HepG2 (cell line): Measurements from ENCODE around the gene SLC23A2. TPM values are rescaled to one million over a fixed set of nuclear protein-coding genes. Genes with fewer than 3 reads are reported as not detected.

ENCODE experiments used
- ATF1 ChIP-seq: IDR thresholded peaks from 2 replicates; pipeline ENCODE4 v1.6.1; 2016; ENCODE audit warnings: mild to moderate bottlenecking, control low read depth
- CCDC6 ChIP-seq: sonication (generic); formaldehyde crosslinking; IDR thresholded peaks from 2 replicates; pipeline ENCODE4 v1.8.1; 2022; ENCODE audit warnings: mild to moderate bottlenecking, missing genetic modification reagents, moderate library complexity
- CHCHD3 ChIP-seq: sonication (generic); formaldehyde crosslinking; IDR thresholded peaks from 2 replicates; pipeline ENCODE4 v1.8.0; 2022; ENCODE audit warnings: mild to moderate bottlenecking, missing genetic modification reagents, moderate library complexity
- DNMT1 ChIP-seq: sonication (generic); formaldehyde crosslinking; IDR thresholded peaks from 2 replicates; pipeline ENCODE4 v1.5.1; 2020; ENCODE audit warnings: mild to moderate bottlenecking, missing genetic modification reagents
- GATA4 ChIP-seq: sonication (generic); IDR thresholded peaks from 2 replicates; pipeline ENCODE4 v1.6.1; 2016; ENCODE audit warnings: antibody characterized with exemption, low read depth, borderline replicate concordance
- HNF4G ChIP-seq, 2 experiments: sonication (generic) in 1 of 2; formaldehyde crosslinking in 1 of 2; IDR thresholded peaks; 2 replicates each; pipeline versions ENCODE4 v1.4.0 to v1.6.1; 2011 to 2020; ENCODE audit warnings: borderline replicate concordance in 2 of 2, low read depth in 2 of 2, mild to moderate bottlenecking in 2 of 2, low read length in 1 of 2, missing genetic modification reagents in 1 of 2, moderate library complexity in 1 of 2
- KDM3A ChIP-seq: IDR thresholded peaks from 2 replicates; pipeline ENCODE4 v1.6.1; 2018; ENCODE audit warnings: low read depth, missing compliant biosample characterization
- KLF13 ChIP-seq: sonication (generic); formaldehyde crosslinking; IDR thresholded peaks from 2 replicates; pipeline ENCODE4 v1.4.0; 2020; ENCODE audit warnings: mild to moderate bottlenecking, missing genetic modification reagents
- MAFF ChIP-seq: IDR thresholded peaks from 2 replicates; pipeline ENCODE4 v1.6.1; 2011; ENCODE audit warnings: low read depth, low read length, improper control_type of control experiment
- MED13 ChIP-seq: sonication (generic); formaldehyde crosslinking; IDR thresholded peaks from 2 replicates; pipeline ENCODE4 v1.5.0; 2020; ENCODE audit warnings: missing genetic modification reagents
- MTA1 ChIP-seq: sonication (generic); formaldehyde crosslinking; IDR thresholded peaks from 2 replicates; pipeline ENCODE4 v1.4.0; 2020; ENCODE audit warnings: missing genetic modification reagents, mild to moderate bottlenecking, borderline replicate concordance
- RFXANK ChIP-seq: IDR thresholded peaks from 2 replicates; pipeline ENCODE4 v1.6.1; 2016
- RFXAP ChIP-seq: sonication (generic); formaldehyde crosslinking; IDR thresholded peaks from 2 replicates; pipeline ENCODE4 v1.4.0; 2020; ENCODE audit warnings: missing genetic modification reagents, borderline replicate concordance
- SKI ChIP-seq: fragments of 450-650 bp; IDR thresholded peaks from one replicate; pipeline ENCODE4 v1.6.1; 2018; ENCODE audit warnings: mild to moderate bottlenecking; ENCODE audit not compliant: partially characterized antibody
- STAG1 ChIP-seq: sonication (generic); formaldehyde crosslinking; IDR thresholded peaks from 2 replicates; pipeline ENCODE4 v1.4.0; 2020; ENCODE audit warnings: missing genetic modification reagents
- YY1 ChIP-seq: IDR thresholded peaks from 2 replicates; pipeline ENCODE4 v1.6.1; 2011; ENCODE audit warnings: low read length, low read depth, moderate library complexity, mild to moderate bottlenecking; ENCODE audit not compliant: insufficient read depth, insufficient replicate concordance
- ZFP36L1 ChIP-seq: sonication (generic); formaldehyde crosslinking; IDR thresholded peaks from 2 replicates; pipeline ENCODE4 v1.8.0; 2022; ENCODE audit warnings: mild to moderate bottlenecking, missing genetic modification reagents, moderate library complexity
- ZNF101 ChIP-seq: sonication (generic); formaldehyde crosslinking; IDR thresholded peaks from 2 replicates; pipeline ENCODE4 v1.4.0; 2020; ENCODE audit warnings: mild to moderate bottlenecking, low read depth, missing genetic modification reagents, borderline replicate concordance
- ZNF446 ChIP-seq: sonication (generic); formaldehyde crosslinking; IDR thresholded peaks from 2 replicates; pipeline ENCODE4 v1.5.0; 2020; ENCODE audit warnings: mild to moderate bottlenecking, missing genetic modification reagents
- ZNF569 ChIP-seq: sonication (generic); formaldehyde crosslinking; IDR thresholded peaks from 2 replicates; pipeline ENCODE4 v1.5.0; 2020; ENCODE audit warnings: mild to moderate bottlenecking, missing genetic modification reagents, moderate library complexity, borderline replicate concordance
- ZNF775 ChIP-seq: sonication (generic); formaldehyde crosslinking; IDR thresholded peaks from 2 replicates; pipeline ENCODE4 v1.4.0; 2020; ENCODE audit warnings: missing genetic modification reagents, mild to moderate bottlenecking, moderate library complexity, borderline replicate concordance
- ZSCAN21 ChIP-seq: sonication (generic); formaldehyde crosslinking; IDR thresholded peaks from 2 replicates; pipeline ENCODE4 v1.8.0; 2022; ENCODE audit warnings: mild to moderate bottlenecking, missing genetic modification reagents, moderate library complexity, borderline replicate concordance
- polyA plus RNA-seq, 8 experiments: library from polyadenylated mRNA; depleted of rRNA in 3 of 8; stranded (reverse) in 7 of 8; unstranded in 1 of 8; fragments of >200 nt; fragmentation: Illumina TruSeq in 4 of 8; extraction: Trizol in 4 of 8; gene quantifications; 2 replicates each; pipeline versions ENCODE4 v1.2.1 to v1.2.3, GENCODE V29; 2011 to 2016; ENCODE audit warnings: low read depth in 4 of 8, missing spikeins in 1 of 8, mixed read lengths in 1 of 8; ENCODE audit not compliant: insufficient read depth in 1 of 8
- total RNA-seq, 5 experiments: library from RNA; depleted of rRNA; stranded (reverse); fragments of >200 nt; fragmentation: Illumina TruSeq; extraction: Trizol; gene quantifications; 2 replicates each; pipeline ENCODE4 v1.2.3, GENCODE V29; 2016; ENCODE audit warnings: low read depth in 1 of 5
- TF ChIP-seq, protein P1 (sequence below): sonication (generic); formaldehyde crosslinking; IDR thresholded peaks from 2 replicates; pipeline ENCODE4 v1.4.0; 2020; ENCODE audit warnings: missing genetic modification reagents
- TF ChIP-seq, protein P2 (sequence below): sonication (generic); formaldehyde crosslinking; IDR thresholded peaks from 2 replicates; pipeline ENCODE4 v1.4.0; 2020; ENCODE audit warnings: mild to moderate bottlenecking, missing genetic modification reagents
- TF ChIP-seq, protein P3 (sequence below): sonication (generic); formaldehyde crosslinking; IDR thresholded peaks from 2 replicates; pipeline ENCODE4 v1.8.1; 2023; ENCODE audit warnings: mild to moderate bottlenecking, missing genetic modification reagents, borderline replicate concordance
- TF ChIP-seq, protein P4 (sequence below): sonication (generic); IDR thresholded peaks from 2 replicates; pipeline ENCODE4 v1.6.1; 2016; ENCODE audit warnings: low read depth, borderline replicate concordance

The SLC23A2 gene
- total and polyA plus RNA-seq, 2 of the 13 experiments (the other 11 are each of a cell fraction or from before 2014, with no cell fraction given) = 42.2 to 51.2 TPM

DNA sequence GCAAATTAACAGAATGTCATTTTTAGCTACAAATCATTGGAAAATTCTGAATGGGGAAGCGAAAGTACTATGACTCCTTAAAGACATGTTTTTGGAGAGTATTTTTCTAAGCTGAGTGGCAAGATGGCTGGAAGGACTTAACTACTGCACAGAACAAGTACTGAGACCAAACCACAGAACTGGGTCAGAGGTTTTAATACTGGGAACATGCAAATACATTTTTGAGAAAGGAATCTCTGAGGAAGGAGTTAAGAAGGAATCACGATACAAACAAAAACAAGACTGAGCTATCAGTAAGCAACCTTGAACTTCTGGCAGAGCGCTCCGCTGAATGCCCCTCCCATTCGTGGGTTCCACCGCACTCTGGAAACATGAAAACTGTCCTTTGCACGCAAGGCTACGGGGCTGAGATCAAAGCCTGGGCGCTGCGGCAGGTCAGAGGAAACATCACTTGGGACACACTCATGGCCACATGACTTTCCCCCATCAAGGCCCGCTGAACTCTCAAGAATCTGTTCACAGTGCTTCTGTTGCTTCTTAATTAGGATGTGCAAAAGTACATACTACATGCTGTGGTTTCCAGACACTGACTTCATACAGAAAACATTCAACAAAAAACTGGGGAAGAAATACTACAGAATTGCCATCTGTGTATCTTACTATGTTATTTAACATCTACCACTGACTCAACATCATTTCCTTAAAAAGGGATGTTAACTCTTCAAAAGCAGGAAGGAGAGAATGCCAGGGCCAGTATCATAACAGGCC, 27.8 kb downstream of the SLC23A2 start (continued):
- TF ChIP-seq, protein P1, sequence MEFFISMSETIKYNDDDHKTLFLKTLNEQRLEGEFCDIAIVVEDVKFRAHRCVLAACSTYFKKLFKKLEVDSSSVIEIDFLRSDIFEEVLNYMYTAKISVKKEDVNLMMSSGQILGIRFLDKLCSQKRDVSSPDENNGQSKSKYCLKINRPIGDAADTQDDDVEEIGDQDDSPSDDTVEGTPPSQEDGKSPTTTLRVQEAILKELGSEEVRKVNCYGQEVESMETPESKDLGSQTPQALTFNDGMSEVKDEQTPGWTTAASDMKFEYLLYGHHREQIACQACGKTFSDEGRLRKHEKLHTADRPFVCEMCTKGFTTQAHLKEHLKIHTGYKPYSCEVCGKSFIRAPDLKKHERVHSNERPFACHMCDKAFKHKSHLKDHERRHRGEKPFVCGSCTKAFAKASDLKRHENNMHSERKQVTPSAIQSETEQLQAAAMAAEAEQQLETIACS (CRISPR knock-in tag) = no peak
- peak; percentile 94 for TF ChIP-seq ZSCAN21 (CRISPR knock-in tag)
- TF ChIP-seq ZNF446 = no peak; the same call in 1 of the 2 replicates
- no peak for TF ChIP-seq KLF13 (CRISPR knock-in tag)
- TF ChIP-seq, protein P2, sequence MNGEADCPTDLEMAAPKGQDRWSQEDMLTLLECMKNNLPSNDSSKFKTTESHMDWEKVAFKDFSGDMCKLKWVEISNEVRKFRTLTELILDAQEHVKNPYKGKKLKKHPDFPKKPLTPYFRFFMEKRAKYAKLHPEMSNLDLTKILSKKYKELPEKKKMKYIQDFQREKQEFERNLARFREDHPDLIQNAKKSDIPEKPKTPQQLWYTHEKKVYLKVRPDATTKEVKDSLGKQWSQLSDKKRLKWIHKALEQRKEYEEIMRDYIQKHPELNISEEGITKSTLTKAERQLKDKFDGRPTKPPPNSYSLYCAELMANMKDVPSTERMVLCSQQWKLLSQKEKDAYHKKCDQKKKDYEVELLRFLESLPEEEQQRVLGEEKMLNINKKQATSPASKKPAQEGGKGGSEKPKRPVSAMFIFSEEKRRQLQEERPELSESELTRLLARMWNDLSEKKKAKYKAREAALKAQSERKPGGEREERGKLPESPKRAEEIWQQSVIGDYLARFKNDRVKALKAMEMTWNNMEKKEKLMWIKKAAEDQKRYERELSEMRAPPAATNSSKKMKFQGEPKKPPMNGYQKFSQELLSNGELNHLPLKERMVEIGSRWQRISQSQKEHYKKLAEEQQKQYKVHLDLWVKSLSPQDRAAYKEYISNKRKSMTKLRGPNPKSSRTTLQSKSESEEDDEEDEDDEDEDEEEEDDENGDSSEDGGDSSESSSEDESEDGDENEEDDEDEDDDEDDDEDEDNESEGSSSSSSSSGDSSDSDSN = peak; percentile 43; the same call in 1 of the 2 replicates
- TF ChIP-seq, protein P3, sequence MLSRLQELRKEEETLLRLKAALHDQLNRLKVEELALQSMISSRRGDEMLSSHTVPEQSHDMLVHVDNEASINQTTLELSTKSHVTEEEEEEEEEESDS = peak; percentile 72; the same call in 1 of the 2 replicates
- no peak for TF ChIP-seq DNMT1 (CRISPR knock-in tag)
- peak; percentile 84; the same call in 1 of the 2 replicates for TF ChIP-seq GATA4
- peak; percentile 100 for TF ChIP-seq MTA1 (CRISPR knock-in tag)
- 0 out of 2 replicates have a peak, but pooled peaks have one; percentile 5 for TF ChIP-seq MAFF
- TF ChIP-seq, protein P4, sequence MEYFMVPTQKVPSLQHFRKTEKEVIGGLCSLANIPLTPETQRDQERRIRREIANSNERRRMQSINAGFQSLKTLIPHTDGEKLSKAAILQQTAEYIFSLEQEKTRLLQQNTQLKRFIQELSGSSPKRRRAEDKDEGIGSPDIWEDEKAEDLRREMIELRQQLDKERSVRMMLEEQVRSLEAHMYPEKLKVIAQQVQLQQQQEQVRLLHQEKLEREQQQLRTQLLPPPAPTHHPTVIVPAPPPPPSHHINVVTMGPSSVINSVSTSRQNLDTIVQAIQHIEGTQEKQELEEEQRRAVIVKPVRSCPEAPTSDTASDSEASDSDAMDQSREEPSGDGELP = peak; percentile 82; the same call in 1 of the 2 replicates
- TF ChIP-seq MED13 = peak; percentile 92
- TF ChIP-seq ZNF101 (CRISPR knock-in tag) = no peak; the same call in 1 of the 2 replicates
- peak; percentile 80 for TF ChIP-seq ATF1
- peak; percentile 75 for TF ChIP-seq YY1
- TF ChIP-seq RFXANK (CRISPR knock-in tag) = peak; percentile 88
- peak; percentile 96 for TF ChIP-seq SKI
- peak; percentile 80 for TF ChIP-seq RFXAP (CRISPR knock-in tag)
- peak; percentile 97 for TF ChIP-seq KDM3A (CRISPR knock-in tag)
- TF ChIP-seq CCDC6 = peak; percentile 95
- peak; percentile 88 for TF ChIP-seq ZFP36L1 (CRISPR knock-in tag)
- no peak for TF ChIP-seq CHCHD3
- TF ChIP-seq STAG1 = no peak
- no peak; the same call in 1 of the 2 replicates for TF ChIP-seq ZNF569 (CRISPR knock-in tag)
- TF ChIP-seq ZNF775 (CRISPR knock-in tag) = no peak
- peak; percentile 92 for TF ChIP-seq HNF4G (IDR thresholded peaks at IDR 0.05; ENCODE audit: borderline replicate concordance, low read depth, low read length)
- TF ChIP-seq HNF4G (CRISPR knock-in tag; IDR thresholded peaks at IDR 0.05; ENCODE audit: borderline replicate concordance, low read depth) = peak; percentile 98
